DOHH2 (cell line): ENCODE measurements around the gene MAT2B.

Experiments
- EZH2phosphoT487 ChIP-seq: fragments of 200-600 bp; sonication (generic); IDR thresholded peaks from 2 replicates; pipeline ENCODE4 v1.6.1; 2017; ENCODE audit warnings: borderline replicate concordance, mild to moderate bottlenecking, antibody characterized with exemption, low read length, moderate library complexity, mixed read lengths
- TF ChIP-seq, protein P1 (sequence below): fragments of 200-600 bp; sonication (generic); IDR thresholded peaks from one replicate; pipeline ENCODE4 v1.5.1; 2014; ENCODE audit warnings: antibody characterized with exemption, mild to moderate bottlenecking, low read depth, low read length; ENCODE audit not compliant: poor library complexity, severe bottlenecking

DNA sequence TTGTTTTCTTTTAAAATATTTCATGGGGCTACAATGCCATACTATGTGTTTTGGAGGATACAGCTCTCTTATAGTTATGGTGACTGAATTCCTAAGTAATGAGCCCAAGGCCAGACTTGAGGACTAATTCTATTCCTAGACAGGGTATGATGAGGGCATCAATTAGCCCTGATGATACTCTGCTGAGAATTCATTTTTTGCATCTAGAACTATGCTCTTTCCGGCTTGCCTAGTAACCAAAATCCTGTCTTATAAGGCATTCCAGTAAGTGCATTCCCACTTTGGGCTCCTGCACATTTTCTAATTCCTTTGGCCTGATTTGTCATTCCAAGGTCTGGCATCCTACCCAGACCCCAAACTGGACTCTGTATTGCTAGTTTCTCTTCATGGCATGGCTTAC, 62.4 kb downstream of the MAT2B start:
- TF ChIP-seq, protein P1, sequence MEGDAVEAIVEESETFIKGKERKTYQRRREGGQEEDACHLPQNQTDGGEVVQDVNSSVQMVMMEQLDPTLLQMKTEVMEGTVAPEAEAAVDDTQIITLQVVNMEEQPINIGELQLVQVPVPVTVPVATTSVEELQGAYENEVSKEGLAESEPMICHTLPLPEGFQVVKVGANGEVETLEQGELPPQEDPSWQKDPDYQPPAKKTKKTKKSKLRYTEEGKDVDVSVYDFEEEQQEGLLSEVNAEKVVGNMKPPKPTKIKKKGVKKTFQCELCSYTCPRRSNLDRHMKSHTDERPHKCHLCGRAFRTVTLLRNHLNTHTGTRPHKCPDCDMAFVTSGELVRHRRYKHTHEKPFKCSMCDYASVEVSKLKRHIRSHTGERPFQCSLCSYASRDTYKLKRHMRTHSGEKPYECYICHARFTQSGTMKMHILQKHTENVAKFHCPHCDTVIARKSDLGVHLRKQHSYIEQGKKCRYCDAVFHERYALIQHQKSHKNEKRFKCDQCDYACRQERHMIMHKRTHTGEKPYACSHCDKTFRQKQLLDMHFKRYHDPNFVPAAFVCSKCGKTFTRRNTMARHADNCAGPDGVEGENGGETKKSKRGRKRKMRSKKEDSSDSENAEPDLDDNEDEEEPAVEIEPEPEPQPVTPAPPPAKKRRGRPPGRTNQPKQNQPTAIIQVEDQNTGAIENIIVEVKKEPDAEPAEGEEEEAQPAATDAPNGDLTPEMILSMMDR, result no peak
- TF ChIP-seq EZH2phosphoT487, result no peak
